Neural cell (in vitro differentiated cells): ENCODE measurements around the gene DAND5. TPM values are rescaled to one million over a fixed set of nuclear protein-coding genes. Genes with fewer than 3 reads are reported as not detected.

Experiments
- H2AFZ ChIP-seq: fragments of 200-600, 300-800 bp; sonication (generic), shearing (Covaris generic); 2 replicates; pipeline ENCODE4 v1.6.0; 2014; ENCODE audit warnings: low read depth, mild to moderate bottlenecking, antibody characterized with exemption, low read length, moderate library complexity
- H3F3A ChIP-seq: fragments of 200-600 bp; shearing (Covaris generic); 2 replicates; pipeline ENCODE4 v1.6.1; 2016; ENCODE audit warnings: mild to moderate bottlenecking, moderate library complexity, mixed read lengths, antibody characterized with exemption, low read length; ENCODE audit not compliant: insufficient read depth, poor library complexity, severe bottlenecking
- H3K27ac ChIP-seq: fragments of 200-600, 300-800 bp; sonication (generic), shearing (Covaris generic); 2 replicates; pipeline ENCODE4 v1.5.1; 2014; ENCODE audit warnings: mild to moderate bottlenecking, low read length, moderate library complexity
- H3K27me3 ChIP-seq: fragments of 300-800, 200-600 bp; sonication (generic), shearing (Covaris generic); 2 replicates; pipeline ENCODE4 v1.6.0; 2014; ENCODE audit warnings: mild to moderate bottlenecking, low read depth, low read length, moderate library complexity; ENCODE audit not compliant: insufficient read depth
- H3K36me3 ChIP-seq: fragments of 300-800, 200-600 bp; sonication (generic), shearing (Covaris generic); 2 replicates; pipeline ENCODE4 v1.5.1; 2014; ENCODE audit warnings: mild to moderate bottlenecking, antibody characterized with exemption, low read length, moderate library complexity; ENCODE audit not compliant: insufficient read depth
- H3K4me2 ChIP-seq: fragments of 300-800, 200-600 bp; sonication (generic), shearing (Covaris generic); 2 replicates; pipeline ENCODE4 v1.6.0; 2014; ENCODE audit warnings: mild to moderate bottlenecking, low read length
- H3K4me3 ChIP-seq: fragments of 300-800, 200-600 bp; sonication (generic), shearing (Covaris generic); 2 replicates; pipeline ENCODE4 v1.5.1; 2014; ENCODE audit warnings: mild to moderate bottlenecking, low read length, moderate library complexity
- H3K79me2 ChIP-seq: fragments of 200-600 bp; shearing (Covaris generic); replicated peaks from 2 replicates; pipeline ENCODE4 v1.6.0; 2014; ENCODE audit warnings: mild to moderate bottlenecking, low read length, moderate library complexity; ENCODE audit not compliant: insufficient read depth
- H3K9ac ChIP-seq: fragments of 300-800, 200-600 bp; sonication (generic), shearing (Covaris generic); 2 replicates; pipeline ENCODE4 v1.6.1; 2016; ENCODE audit warnings: mild to moderate bottlenecking, low read length, mixed read lengths
- H3K9me2 ChIP-seq: fragments of 200-600 bp; shearing (Covaris generic); 2 replicates; pipeline ENCODE4 v1.6.1; 2016; ENCODE audit warnings: mild to moderate bottlenecking, low read length, mixed read lengths; ENCODE audit not compliant: insufficient read depth
- H3K9me3 ChIP-seq: fragments of 200-600, 300-800 bp; sonication (generic), shearing (Covaris generic); 2 replicates; pipeline ENCODE4 v1.6.1; 2016; ENCODE audit warnings: mild to moderate bottlenecking, mixed run types, low read length, moderate library complexity, mixed read lengths
- H4K20me1 ChIP-seq: fragments of 200-600 bp; shearing (Covaris generic); 2 replicates; pipeline ENCODE4 v1.6.1; 2016; ENCODE audit warnings: mild to moderate bottlenecking, mixed run types; ENCODE audit not compliant: insufficient read depth
- CTCF ChIP-seq: fragments of 450-650 bp; IDR thresholded peaks from 2 replicates; pipeline ENCODE4 v1.5.1; 2014; ENCODE audit warnings: antibody characterized with exemption, mild to moderate bottlenecking, moderate library complexity; ENCODE audit not compliant: poor library complexity, severe bottlenecking
- EP300 ChIP-seq: fragments of 450-650 bp; conservative IDR thresholded peaks from 2 replicates; pipeline ENCODE4 v1.6.1; 2014; ENCODE audit warnings: antibody characterized with exemption, mild to moderate bottlenecking, moderate library complexity; ENCODE audit not compliant: poor library complexity, severe bottlenecking
- EZH2 ChIP-seq: fragments of 200-600, 300-800 bp; shearing (Covaris generic), sonication (generic); IDR thresholded peaks from 2 replicates; pipeline ENCODE4 v1.6.1; 2014; ENCODE audit warnings: antibody characterized with exemption, low read length, borderline replicate concordance, mild to moderate bottlenecking; ENCODE audit not compliant: insufficient read depth, poor library complexity, severe bottlenecking
- MXI1 ChIP-seq: fragments of 450-650 bp; conservative IDR thresholded peaks from 2 replicates; pipeline ENCODE4 v1.6.1; 2014; ENCODE audit warnings: antibody characterized with exemption, mild to moderate bottlenecking; ENCODE audit not compliant: poor library complexity, severe bottlenecking
- POLR2AphosphoS5 ChIP-seq: IDR thresholded peaks from 2 replicates; pipeline ENCODE4 v1.6.1; 2012
- RAD21 ChIP-seq: fragments of 450-650 bp; conservative IDR thresholded peaks from 2 replicates; pipeline ENCODE4 v1.6.1; 2014; ENCODE audit warnings: antibody characterized with exemption, mild to moderate bottlenecking, moderate library complexity
- REST ChIP-seq: IDR thresholded peaks from 2 replicates; pipeline ENCODE4 v1.6.1; 2012; ENCODE audit warnings: borderline replicate concordance
- SMC3 ChIP-seq: fragments of 450-650 bp; conservative IDR thresholded peaks from 2 replicates; pipeline ENCODE4 v1.6.1; 2014; ENCODE audit warnings: antibody characterized with exemption, mild to moderate bottlenecking, moderate library complexity; ENCODE audit not compliant: poor library complexity
- TAF1 ChIP-seq: IDR thresholded peaks from 2 replicates; pipeline ENCODE4 v1.6.1; 2012; ENCODE audit warnings: low read depth
- polyA plus RNA-seq: library from polyadenylated mRNA; depleted of rRNA; stranded (reverse); fragments of >200 nt; gene quantifications from 2 replicates; pipeline ENCODE4 v1.2.3, GENCODE V29; 2014

The DAND5 gene
- polyA plus RNA-seq, 1 donor from 2014 or later: not detected

GRCh38 chr19:12945479-12946091 lies 23.8 kb upstream of the DAND5 start, which contains the start of gene RAD23A:
Gene RAD23A, plus strand, starts transcription at chr19:12945862. Its CDS starts 87 bp downstream, at chr19:12945949.
- H3K9me3 ChIP-seq: no peaks in the 10 kb centered on the region
- TF ChIP-seq EZH2 (no peak), EP300 (peak; percentile 55), SMC3 (no peak), CTCF (peak; percentile 21), RAD21 (no peak), TAF1 (peak; percentile 74), REST (peak; percentile 58), MXI1 (peak; percentile 96), POLR2AphosphoS5 (peak; percentile 96)
- H4K20me1 ChIP-seq: no peaks in the 10 kb centered on the region
- H2AFZ ChIP-seq: no peak within 1 kb of the TSS
- H3K27ac ChIP-seq: peak within 1 kb of the TSS; percentile 81
- H3K79me2 ChIP-seq: peaks cover 20% of the 10 kb centered on the region
- peak within 1 kb of the TSS; percentile 95 for H3K4me3 ChIP-seq
- H3K9me2 ChIP-seq: no peaks in the 10 kb centered on the region
- peak within 1 kb of the TSS; percentile 88 for H3K9ac ChIP-seq
- no peaks in the 10 kb centered on the region for H3K36me3 ChIP-seq
- H3F3A ChIP-seq: peaks cover 5% of the 10 kb centered on the region
- peak within 1 kb of the TSS; percentile 91 for H3K4me2 ChIP-seq
- H3K27me3 ChIP-seq: no peaks in the 10 kb centered on the region

- Histone ChIP-seq H3K4me3 (peak overlapping the region; percentile 95), H3F3A (peaks cover 5% of the 10 kb centered on the region), H4K20me1 (no peaks in the 10 kb centered on the region), H3K4me2 (peak overlapping the region; percentile 91), H3K9me2 (no peaks in the 10 kb centered on the region), H3K36me3 (no peaks in the 10 kb centered on the region), H3K9me3 (no peaks in the 10 kb centered on the region), H3K9ac (peak overlapping the region; percentile 88), H3K27ac (peak overlapping the region; percentile 81), H3K27me3 (no peaks in the 10 kb centered on the region), H3K79me2 (peaks cover 18% of the 10 kb centered on the region), H2AFZ (no peak overlapping the region)
- TF ChIP-seq EP300: no peak
- TF ChIP-seq TAF1: no peak
- TF ChIP-seq RAD21: no peak
- TF ChIP-seq REST: no peak
- no peak for TF ChIP-seq CTCF
These were observed 23.2 kb upstream of the DAND5 start for GRCh38 chr19:12946092-12946721.
